DOHH2 (cell line): ENCODE measurements around the gene SPATA20.

ENCODE experiments used
- EZH2phosphoT487 ChIP-seq: fragments of 200-600 bp; sonication (generic); IDR thresholded peaks from 2 replicates; pipeline ENCODE4 v1.6.1; 2017; ENCODE audit warnings: borderline replicate concordance, mild to moderate bottlenecking, antibody characterized with exemption, low read length, moderate library complexity, mixed read lengths
- TF ChIP-seq, protein P1 (sequence below): fragments of 200-600 bp; sonication (generic); IDR thresholded peaks from one replicate; pipeline ENCODE4 v1.5.1; 2014; ENCODE audit warnings: antibody characterized with exemption, mild to moderate bottlenecking, low read depth, low read length; ENCODE audit not compliant: poor library complexity, severe bottlenecking

DNA sequence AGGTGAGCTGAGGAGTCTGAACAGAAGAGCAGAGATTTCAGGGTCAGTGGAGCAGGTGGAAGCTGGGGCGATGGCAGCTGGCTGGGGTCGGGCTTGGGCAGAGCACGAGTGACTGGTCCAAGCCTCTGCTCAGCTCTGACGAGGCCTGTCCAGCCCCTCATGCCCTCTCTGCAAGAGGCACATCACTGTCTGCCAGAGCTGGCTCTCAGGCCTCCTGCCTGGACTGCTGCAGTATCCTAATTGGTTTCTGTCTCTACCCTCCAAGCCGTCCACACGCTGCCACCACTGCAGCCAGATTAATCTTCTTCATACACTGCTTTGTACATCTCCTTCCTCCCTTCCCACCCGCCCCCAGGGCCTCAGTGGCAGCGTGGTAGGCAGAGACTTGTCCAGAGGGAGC, 38.9 kb downstream of the SPATA20 start:
- TF ChIP-seq, protein P1, sequence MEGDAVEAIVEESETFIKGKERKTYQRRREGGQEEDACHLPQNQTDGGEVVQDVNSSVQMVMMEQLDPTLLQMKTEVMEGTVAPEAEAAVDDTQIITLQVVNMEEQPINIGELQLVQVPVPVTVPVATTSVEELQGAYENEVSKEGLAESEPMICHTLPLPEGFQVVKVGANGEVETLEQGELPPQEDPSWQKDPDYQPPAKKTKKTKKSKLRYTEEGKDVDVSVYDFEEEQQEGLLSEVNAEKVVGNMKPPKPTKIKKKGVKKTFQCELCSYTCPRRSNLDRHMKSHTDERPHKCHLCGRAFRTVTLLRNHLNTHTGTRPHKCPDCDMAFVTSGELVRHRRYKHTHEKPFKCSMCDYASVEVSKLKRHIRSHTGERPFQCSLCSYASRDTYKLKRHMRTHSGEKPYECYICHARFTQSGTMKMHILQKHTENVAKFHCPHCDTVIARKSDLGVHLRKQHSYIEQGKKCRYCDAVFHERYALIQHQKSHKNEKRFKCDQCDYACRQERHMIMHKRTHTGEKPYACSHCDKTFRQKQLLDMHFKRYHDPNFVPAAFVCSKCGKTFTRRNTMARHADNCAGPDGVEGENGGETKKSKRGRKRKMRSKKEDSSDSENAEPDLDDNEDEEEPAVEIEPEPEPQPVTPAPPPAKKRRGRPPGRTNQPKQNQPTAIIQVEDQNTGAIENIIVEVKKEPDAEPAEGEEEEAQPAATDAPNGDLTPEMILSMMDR, result no peak
- TF ChIP-seq EZH2phosphoT487, result no peak
